Right ventricle myocardium superior (tissue), 1 donor: Measurements from ENCODE around the gene PTPRB. TPM values are rescaled to one million over a fixed set of nuclear protein-coding genes. Genes with fewer than 3 reads are reported as not detected.
"Not testable (repeated sequence)": the region's sequence is repeated elsewhere in the genome, so short reads cannot be mapped to it uniquely, and the experiment has no call there.

Experiments used
- ATAC-seq: fragments of 200-7000 bp; cut with Tn5 transposase; one replicate; pipeline ENCODE4 v1.9.1; 2020; ENCODE audit warnings: mild to moderate bottlenecking; ENCODE audit not compliant: poor library complexity
- DNase-seq: peaks from one replicate; pipeline ENCODE4 v3.0.0-alpha.2; 2020
- intact Hi-C: fragments of 100-400 bp; cut with DNase I; formaldehyde crosslinking; loops from one replicate; pipeline ENCODE4 v1.11.2; 2022
- total RNA-seq: library from RNA; stranded (reverse); fragmentation: NEBNext Ultra II Directional; extraction: Animal tissue kit (Norgen Biotek cat#: 25700); gene quantifications from one replicate; pipeline ENCODE4 v1.2.1, GENCODE V29; 2021
- donor health status: DM: no; HTN: yes; CAD: no; lungs with severe emphysema.

PTPRB gene
- total RNA-seq, 1 donor from 2014 or later, result 34.6 TPM

GRCh38 chr12:70557583-70558191, 79.5 kb downstream of the PTPRB start:
- intact Hi-C loops, result no loop called here
- no peak for ATAC-seq
- DNase-seq, result no peak

- ATAC-seq (no peak), DNase-seq (no peak)
- intact Hi-C loops, result no loop called here
These were observed 80.9 kb downstream of the PTPRB start for GRCh38 chr12:70556179-70556869.

DNA sequence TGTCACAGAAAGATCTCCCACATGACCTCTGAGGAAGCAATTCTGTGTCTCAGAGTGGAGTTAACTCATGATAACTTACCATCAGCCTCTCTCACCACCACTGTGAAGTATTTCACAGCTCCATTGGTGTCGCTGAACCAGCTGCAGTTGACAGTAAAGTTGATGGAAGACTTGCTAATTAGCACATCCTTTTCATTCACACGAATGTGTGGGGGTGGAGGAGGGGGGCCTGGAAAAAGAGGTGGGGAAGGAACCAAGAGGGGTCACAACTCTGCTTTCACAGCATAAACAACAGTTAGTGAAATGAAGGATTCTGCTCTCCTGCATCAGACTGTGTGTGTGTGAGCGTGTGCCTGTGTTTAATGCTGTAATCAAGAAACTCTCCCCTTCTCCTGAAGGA, 82.1 kb downstream of the PTPRB start:
- intact Hi-C loops, result no loop called here
- no peak for ATAC-seq

DNA sequence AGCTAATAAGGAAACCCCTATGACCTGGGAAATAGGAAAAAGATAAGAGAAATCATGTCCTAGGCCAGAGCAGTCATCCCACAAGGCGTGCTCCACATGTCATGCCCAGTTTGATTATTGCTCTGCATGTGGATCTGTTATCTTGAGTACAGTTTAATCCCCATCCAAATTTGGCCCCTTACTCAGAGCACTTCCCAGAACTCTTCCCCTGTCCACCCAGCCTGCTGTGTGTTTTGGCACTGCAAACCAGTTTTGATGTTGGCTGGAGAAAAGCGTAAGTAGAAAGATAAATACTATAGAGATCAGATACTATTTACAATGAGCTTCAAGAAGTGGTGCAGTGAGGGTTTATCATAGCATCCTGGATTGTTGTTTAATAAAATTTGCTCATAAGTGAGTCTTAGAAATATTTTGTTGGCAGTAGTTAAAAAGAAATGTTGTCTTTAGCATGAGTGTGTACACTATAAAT, 83.8 kb downstream of the PTPRB start:
- ATAC-seq (no peak), DNase-seq (no peak)
- intact Hi-C loops, result no loop called here

More for the DNA sequence above, 82.1 kb downstream of the PTPRB start:
- DNase-seq, result no peak

- intact Hi-C loops, result no loop called here
- ATAC-seq (no peak), DNase-seq (no peak)
These were observed 85.5 kb downstream of the PTPRB start for GRCh38 chr12:70551731-70552130.

DNA sequence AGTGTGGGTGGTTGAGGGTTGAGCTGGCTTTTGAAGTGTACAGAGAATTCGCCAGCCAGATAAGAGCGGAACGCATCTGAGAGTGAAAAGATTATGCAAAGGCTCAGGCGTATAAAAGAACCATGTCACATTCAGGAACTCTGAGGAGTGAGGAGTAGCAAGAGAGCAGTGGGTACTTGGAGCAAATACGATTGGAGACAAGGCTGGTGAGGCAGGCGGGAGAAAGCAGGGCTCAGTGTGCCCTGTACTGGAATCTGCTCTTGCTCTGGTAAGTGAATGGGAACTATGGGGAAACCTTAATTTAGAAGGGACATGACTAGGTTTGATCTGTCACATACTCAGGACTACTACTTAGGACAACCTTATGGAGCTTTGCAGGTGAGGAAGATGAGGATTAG, 87.0 kb downstream of the PTPRB start:
- DNase-seq (no peak), ATAC-seq (no peak)
- intact Hi-C loops, result no loop called here

DNA sequence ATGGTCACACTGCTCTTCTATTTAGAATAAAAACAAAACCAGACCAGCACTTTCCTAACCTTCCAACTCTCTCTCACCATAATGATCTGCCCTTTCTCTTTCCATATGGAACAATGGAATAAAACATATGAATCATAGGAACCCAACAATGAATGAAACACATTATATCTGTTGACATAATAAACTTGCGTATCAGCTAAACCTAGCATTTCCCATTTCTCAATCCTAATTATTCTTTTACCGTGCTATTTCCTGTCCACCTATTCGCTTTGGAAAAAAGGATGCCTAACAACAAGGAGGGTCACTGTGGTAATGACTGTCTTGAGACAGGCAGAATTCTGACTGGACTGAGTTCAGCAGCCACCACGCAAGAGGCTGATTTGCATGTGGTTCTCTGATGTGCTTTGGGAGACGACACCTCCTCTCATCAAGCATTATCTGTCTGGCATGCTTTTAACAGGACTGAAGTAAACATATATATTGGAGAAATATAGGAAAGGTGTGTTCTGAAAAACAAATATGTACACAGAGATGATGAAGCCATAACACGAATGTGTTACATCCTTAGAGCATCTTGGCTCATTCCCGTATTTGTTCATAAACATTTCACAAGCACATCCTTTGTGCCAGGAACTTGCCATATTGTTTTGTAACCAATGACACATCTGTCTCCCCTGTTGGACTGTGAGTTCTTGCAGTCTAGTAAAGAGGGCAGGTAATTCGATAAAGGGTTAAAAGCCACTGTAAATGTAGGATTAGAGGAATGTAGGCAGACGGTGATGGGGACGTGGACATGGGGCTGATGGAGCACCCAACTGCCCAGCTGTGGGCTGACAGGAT, 87.7 kb downstream of the PTPRB start:
- ATAC-seq, result no peak
- intact Hi-C loops, result no loop called here

DNA sequence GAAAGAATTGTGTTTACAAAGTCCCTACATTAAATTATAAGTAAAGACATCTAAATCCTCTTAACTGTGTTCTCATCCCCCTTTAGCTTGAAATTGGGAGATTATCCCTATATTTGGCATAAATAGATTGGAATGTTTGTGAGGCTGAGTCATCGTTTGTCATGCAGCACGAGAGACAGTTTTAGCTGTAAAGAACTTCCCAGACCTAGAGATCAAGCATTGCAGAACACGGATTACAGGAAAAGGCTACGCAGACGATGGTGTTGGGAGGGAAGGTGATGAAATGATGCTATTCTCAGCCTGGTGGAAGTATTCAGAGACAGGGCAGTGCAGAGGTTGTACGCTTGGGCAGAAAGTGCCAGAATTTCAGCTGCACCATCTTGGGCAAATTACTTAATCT, 93.8 kb downstream of the PTPRB start:
- ATAC-seq (peak; percentile 53), DNase-seq (no peak)
- intact Hi-C loops, result no loop called here

More for the DNA sequence above, 87.7 kb downstream of the PTPRB start:
- DNase-seq, result no peak

GRCh38 chr12:70540996-70541395, 96.2 kb downstream of the PTPRB start:
- ATAC-seq (no peak), DNase-seq (no peak)
- intact Hi-C loops, result no loop called here

- DNase-seq (no peak), ATAC-seq (no peak)
- intact Hi-C loops, result no loop called here
These were observed 100.6 kb downstream of the PTPRB start for GRCh38 chr12:70536650-70537049.

GRCh38 chr12:70535896-70536374, 101.3 kb downstream of the PTPRB start:
- intact Hi-C loops, result no loop called here
- no peak for DNase-seq
- ATAC-seq, result peak; percentile 39

DNA sequence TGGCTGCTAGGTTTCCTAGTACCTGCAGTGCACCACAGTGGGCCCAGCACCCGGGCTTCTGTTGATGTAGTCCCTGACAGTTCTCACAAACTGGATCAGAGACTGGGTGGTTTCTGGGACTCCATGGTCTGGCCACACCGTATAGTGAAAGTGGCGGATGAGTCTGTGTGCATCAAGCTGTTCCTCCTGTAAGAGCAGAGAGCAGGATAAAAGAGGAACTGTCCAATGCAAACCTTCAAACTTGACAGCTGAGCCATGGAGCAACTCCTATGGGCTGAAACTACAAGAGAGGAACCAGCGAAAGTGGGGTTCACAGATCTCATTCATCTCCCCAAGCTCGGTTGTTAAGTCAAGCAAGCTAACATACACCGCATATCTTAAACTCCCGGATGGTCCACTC, 102.8 kb downstream of the PTPRB start:
- DNase-seq (no peak), ATAC-seq (no peak)
- intact Hi-C loops, result no loop called here

GRCh38 chr12:70529647-70530046, 107.6 kb downstream of the PTPRB start:
- intact Hi-C loops, result no loop called here
- no peak for ATAC-seq
- DNase-seq, result no peak

GRCh38 chr12:70520847-70521246, 116.4 kb downstream of the PTPRB start:
- ATAC-seq, result no peak
- intact Hi-C loops, result no loop called here
- DNase-seq, result no peak

DNA sequence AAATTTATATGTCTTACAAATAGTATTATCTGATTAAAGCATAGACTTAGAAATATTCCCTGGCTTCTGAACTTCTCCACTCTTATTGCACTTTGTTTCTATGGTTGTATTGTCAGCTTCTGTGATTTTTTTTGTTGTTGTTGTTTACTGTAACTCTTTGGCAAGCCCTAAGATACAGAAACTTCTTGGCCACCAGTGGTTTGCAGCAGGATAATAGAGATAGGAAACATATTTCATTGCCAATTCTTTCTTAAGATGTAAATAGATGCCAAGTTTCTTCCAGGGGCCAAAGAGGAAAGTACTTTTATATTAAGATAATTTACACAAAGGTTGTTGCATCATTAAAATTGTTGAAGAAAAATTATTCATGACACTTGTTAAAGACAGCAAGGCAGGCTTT, 123.8 kb downstream of the PTPRB start:
- intact Hi-C loops, result no loop called here
- no peak for ATAC-seq
- no peak for DNase-seq

DNA sequence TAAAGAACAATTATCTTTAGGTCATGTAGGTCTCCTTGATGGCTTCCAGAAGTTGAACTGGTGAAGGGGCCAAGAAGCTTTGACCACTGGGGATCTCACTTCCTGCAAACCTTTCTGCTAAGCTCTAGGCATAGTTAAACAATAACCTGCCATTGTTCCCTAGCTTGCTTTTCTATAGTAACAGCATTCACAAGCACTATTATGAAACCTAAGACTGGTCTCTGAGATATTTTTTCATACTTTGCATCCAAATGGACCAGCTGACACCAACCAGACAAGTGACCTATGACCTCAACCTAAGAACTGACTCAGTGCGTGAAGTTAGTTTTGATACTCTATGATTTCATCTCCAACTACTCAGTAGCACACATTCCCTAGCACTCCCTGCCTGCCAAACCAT, 129.1 kb downstream of the PTPRB start:
- ATAC-seq (no peak), DNase-seq (no peak)
- intact Hi-C loops, result no loop called here

DNA sequence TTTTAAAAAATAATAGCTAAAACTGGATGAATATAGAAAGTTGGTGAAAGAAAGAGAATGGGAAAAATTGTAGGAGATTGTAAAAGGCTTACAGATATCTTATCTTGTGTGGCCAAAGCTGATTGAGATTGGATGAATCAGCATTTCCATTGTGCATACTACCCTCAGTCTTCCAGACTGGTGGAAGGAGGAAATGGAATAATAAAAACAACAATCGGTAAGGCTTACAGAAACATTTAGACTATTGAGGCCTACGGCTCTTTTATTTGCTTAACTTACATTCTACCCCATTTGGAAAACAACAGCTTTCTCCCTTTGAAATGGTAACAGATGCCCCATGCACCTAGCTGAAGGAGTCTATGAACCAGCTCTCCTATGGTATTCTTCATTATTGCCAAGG, 129.8 kb downstream of the PTPRB start:
- intact Hi-C loops, result no loop called here
- ATAC-seq, result no peak
- no peak for DNase-seq

DNA sequence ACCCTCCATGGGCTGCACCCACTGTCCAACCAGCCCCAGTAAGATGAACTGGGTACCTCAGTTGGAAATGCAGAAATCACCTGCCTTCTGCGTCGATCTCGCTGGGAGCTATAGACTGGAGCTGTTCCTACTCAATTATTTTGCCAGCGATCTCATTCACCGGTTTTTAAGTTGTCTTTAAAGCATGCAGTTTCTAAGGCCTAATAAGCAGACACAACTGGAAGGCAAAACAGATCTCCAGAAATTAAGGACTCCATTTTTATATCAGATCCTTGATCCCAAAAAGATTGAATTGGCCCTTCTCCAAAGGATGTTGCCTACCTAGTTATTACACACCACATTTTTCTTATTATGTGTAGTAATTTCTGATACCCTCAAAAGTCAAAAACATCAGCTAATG, 139.7 kb downstream of the PTPRB start:
- no peak for DNase-seq
- ATAC-seq, result no peak
- intact Hi-C loops, result no loop called here

- DNase-seq, ATAC-seq, intact Hi-C loops: not testable (repeated sequence)
These were observed 144.3 kb downstream of the PTPRB start for GRCh38 chr12:70492904-70493303.

- intact Hi-C loops, ATAC-seq, DNase-seq: not testable (repeated sequence)
These were observed 146.3 kb downstream of the PTPRB start for GRCh38 chr12:70490928-70491327.
